Sigmoid colon (tissue), 4 donors: ENCODE measurements around the gene SARS2.

Experiments
- CTCF ChIP-seq, 4 experiments: fragments of 450-650 bp in 3 of 4; fragments of 200-600 bp in 1 of 4; IDR thresholded peaks; one replicate each; pipeline ENCODE4 v1.5.1; 2016 to 2019; ENCODE audit warnings: antibody characterized with exemption in 4 of 4, mild to moderate bottlenecking in 3 of 4, moderate library complexity in 2 of 4
- EP300 ChIP-seq, 4 donors: sonication (generic); formaldehyde crosslinking; IDR thresholded peaks; one replicate each; pipeline ENCODE4 v1.6.1; 2017; ENCODE audit warnings: antibody characterized with exemption in 4 of 4

GRCh38 chr19:38970664-38971532 lies 40.3 kb upstream of the SARS2 start:
- no peak for TF ChIP-seq EP300 (IDR thresholded peaks at IDR 0.05)
- TF ChIP-seq CTCF (IDR thresholded peaks at IDR 0.05) = no peak
